Measurements from ENCODE around the gene TMED6. TPM values are rescaled to one million over a fixed set of nuclear protein-coding genes. Genes with fewer than 3 reads are reported as not detected.

The TMED6 gene
- total and polyA plus RNA-seq, 2 donors (not counting 3 experiments of a cell fraction or from before 2014, with no cell fraction given): 1.2 TPM; not detected in 1

GRCh38 chr16:69309316-69309715, 42.3 kb downstream of the TMED6 start:
- H3K9me1 ChIP-seq (replicated peaks; ENCODE audit: control insufficient read depth, extremely low read depth, insufficient read depth, low read length): no peaks in the 10 kb centered on the region
- ChIA-PET CTCF (no interaction called here), POLR2A (no interaction called here)
- H4K20me1 ChIP-seq (replicated peaks; ENCODE audit: control insufficient read depth, extremely low read depth, insufficient read depth, low read length): no peaks in the 10 kb centered on the region
- no peak overlapping the region for H3K4me3 ChIP-seq (replicated peaks in 1 of 3; ENCODE audit: insufficient read depth in 1 of 3, low read depth in 1 of 3, low read length in 3 of 3)
- peaks cover 28% of the 10 kb centered on the region for H3K79me2 ChIP-seq (ENCODE audit: control insufficient read depth, insufficient read depth, low read length)
- no peaks in the 10 kb centered on the region for H3K27me3 ChIP-seq (ENCODE audit: control insufficient read depth in 2 of 2, insufficient read depth in 2 of 2, low read length in 2 of 2)
- H3K36me3 ChIP-seq (ENCODE audit: control insufficient read depth in 2 of 2, extremely low read depth in 1 of 2, insufficient read depth in 2 of 2, low read length in 2 of 2): peaks cover under 1 to 2% of the 10 kb centered on the region in 2 experiments
- DNase-seq (ENCODE audit: low read depth, low spot score): peak; percentile 26
- no peak for TF ChIP-seq POLR2AphosphoS5 (IDR thresholded peaks at IDR 0.05; ENCODE audit: insufficient read depth, low read depth, low read length)
- TF ChIP-seq JUN (IDR thresholded peaks at IDR 0.05; ENCODE audit: borderline replicate concordance, insufficient read depth, insufficient read length, low read depth): no peak
- TF ChIP-seq MYC (IDR thresholded peaks at IDR 0.05; ENCODE audit: low read depth, low read length): no peak
- TF ChIP-seq MAX (IDR thresholded peaks at IDR 0.05; ENCODE audit: insufficient read depth, insufficient read length): no peak
- TF ChIP-seq, protein P1, sequence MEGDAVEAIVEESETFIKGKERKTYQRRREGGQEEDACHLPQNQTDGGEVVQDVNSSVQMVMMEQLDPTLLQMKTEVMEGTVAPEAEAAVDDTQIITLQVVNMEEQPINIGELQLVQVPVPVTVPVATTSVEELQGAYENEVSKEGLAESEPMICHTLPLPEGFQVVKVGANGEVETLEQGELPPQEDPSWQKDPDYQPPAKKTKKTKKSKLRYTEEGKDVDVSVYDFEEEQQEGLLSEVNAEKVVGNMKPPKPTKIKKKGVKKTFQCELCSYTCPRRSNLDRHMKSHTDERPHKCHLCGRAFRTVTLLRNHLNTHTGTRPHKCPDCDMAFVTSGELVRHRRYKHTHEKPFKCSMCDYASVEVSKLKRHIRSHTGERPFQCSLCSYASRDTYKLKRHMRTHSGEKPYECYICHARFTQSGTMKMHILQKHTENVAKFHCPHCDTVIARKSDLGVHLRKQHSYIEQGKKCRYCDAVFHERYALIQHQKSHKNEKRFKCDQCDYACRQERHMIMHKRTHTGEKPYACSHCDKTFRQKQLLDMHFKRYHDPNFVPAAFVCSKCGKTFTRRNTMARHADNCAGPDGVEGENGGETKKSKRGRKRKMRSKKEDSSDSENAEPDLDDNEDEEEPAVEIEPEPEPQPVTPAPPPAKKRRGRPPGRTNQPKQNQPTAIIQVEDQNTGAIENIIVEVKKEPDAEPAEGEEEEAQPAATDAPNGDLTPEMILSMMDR (IDR thresholded peaks at IDR 0.05; ENCODE audit: extremely low read depth in 1 of 2, insufficient read depth in 1 of 2, low read depth in 1 of 2, low read length in 2 of 2): no peak
- no peak for TF ChIP-seq FOS (IDR thresholded peaks at IDR 0.05; ENCODE audit: borderline replicate concordance, insufficient read depth, low read length)
- no peak for TF ChIP-seq POLR2A (IDR thresholded peaks at IDR 0.05; ENCODE audit: low read depth, low read length)
- TF ChIP-seq GATA2 (IDR thresholded peaks at IDR 0.05; ENCODE audit: insufficient read depth, insufficient read length, low read depth, low read length): no peak
- TF ChIP-seq EZH2 (IDR thresholded peaks at IDR 0.05; ENCODE audit: borderline replicate concordance, low read depth, low read length, severe bottlenecking): no peak
- no TSS peak for BruUV-seq (replicated peaks)
- intact Hi-C loops (cut with micrococcal nuclease) (no loop called here), dilution Hi-C loops (cut with MboI; ENCODE audit: extremely low pct_ligation_motif_present, low sequenced_read_pairs) (no loop called here)
- no peaks in the 10 kb centered on the region for H3K9me3 ChIP-seq (replicated peaks; ENCODE audit: control insufficient read depth, insufficient read depth, low read length)
- no peak overlapping the region for H3K4me2 ChIP-seq (ENCODE audit: insufficient read depth, low read length)
- H3K27ac ChIP-seq (ENCODE audit: insufficient read depth, low read depth, low read length): no peak overlapping the region
- no peak overlapping the region for H3K9ac ChIP-seq (replicated peaks; ENCODE audit: extremely low read depth, insufficient read depth, low read length)
- peaks cover 10% of the 10 kb centered on the region for H3K4me1 ChIP-seq (ENCODE audit: control insufficient read depth, extremely low read depth, insufficient read depth, low read length)
- no peak for FAIRE-seq
- no peak overlapping the region for H2AFZ ChIP-seq (ENCODE audit: low read depth, low read length)

All from endothelial cell of umbilical vein (primary cell).